ENCODE results near the gene KIAA0513. TPM values are rescaled to one million over a fixed set of nuclear protein-coding genes. Genes with fewer than 3 reads are reported as not detected.

The KIAA0513 gene
- total RNA-seq, 6 donors from 2014 or later = 21.6 to 77.5 (median 37.9) TPM

DNA sequence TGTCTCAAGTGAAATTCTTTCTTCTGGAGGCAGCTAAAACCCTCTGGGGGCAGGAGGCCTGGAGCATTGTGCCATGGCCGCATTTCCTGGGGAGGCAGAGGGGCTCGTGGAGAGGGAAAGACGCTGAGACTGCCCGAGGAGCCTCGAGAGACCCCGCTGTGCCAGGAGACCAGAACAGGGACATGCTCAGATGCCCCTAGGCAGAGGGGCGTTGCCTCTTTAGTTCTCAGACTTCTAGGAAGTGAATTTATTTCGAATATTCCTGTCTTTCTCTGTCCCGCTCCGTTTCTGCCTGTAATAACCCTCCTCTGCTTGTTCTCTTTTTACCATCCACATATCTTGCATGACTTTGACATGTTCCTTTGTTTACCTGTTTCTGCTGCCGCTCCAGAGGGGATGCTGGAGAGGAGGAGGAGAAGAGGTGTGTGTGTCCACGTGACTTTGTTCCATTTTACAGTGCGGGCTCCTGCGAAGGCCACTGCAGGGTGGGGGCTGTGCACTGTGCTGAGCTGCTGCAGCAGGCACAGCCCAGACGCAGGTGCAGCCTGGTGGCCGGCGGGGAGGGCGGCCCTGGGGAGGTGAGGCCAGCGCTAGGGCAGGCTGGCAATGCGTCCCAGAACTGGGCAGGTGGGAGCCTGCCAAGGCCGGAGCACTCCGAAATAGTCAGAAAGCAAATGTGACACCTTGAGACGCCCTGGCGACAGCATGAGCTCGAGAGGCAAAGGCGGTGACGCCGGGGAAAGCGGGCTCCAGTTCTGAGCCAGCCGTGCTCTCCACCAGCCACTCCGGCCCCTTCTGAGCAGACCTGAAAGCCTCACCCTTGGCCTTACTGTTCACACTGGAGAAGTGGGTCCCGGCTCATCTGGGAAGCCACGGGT is 54.8 kb downstream of the KIAA0513 start:
- Histone ChIP-seq H3K36me3 (peaks cover under 1 to 42% (median 27%) of the 10 kb centered on the region in 4 donors), H3K4me3 (no peak overlapping the region), H3K9me3 (no peaks in the 10 kb centered on the region), H3K4me1 (peaks cover 0 to 15% (median 7%) of the 10 kb centered on the region in 4 donors), H3K27me3 (no peaks in the 10 kb centered on the region), H3K27ac (no peak overlapping the region)
- ATAC-seq (ENCODE audit: low FRiP score in 2 of 2) (peak; percentile 28 to 60), DNase-seq (peak; percentile 35 to 86)
- TF ChIP-seq, protein P1, sequence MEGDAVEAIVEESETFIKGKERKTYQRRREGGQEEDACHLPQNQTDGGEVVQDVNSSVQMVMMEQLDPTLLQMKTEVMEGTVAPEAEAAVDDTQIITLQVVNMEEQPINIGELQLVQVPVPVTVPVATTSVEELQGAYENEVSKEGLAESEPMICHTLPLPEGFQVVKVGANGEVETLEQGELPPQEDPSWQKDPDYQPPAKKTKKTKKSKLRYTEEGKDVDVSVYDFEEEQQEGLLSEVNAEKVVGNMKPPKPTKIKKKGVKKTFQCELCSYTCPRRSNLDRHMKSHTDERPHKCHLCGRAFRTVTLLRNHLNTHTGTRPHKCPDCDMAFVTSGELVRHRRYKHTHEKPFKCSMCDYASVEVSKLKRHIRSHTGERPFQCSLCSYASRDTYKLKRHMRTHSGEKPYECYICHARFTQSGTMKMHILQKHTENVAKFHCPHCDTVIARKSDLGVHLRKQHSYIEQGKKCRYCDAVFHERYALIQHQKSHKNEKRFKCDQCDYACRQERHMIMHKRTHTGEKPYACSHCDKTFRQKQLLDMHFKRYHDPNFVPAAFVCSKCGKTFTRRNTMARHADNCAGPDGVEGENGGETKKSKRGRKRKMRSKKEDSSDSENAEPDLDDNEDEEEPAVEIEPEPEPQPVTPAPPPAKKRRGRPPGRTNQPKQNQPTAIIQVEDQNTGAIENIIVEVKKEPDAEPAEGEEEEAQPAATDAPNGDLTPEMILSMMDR (IDR thresholded peaks at IDR 0.05) = peak in 1 of 6 experiments; percentile 15
- no peak for TF ChIP-seq POLR2AphosphoS5 (IDR thresholded peaks at IDR 0.05)
- 55 to 69% methylated on average over 25 to 33 of the region's 33 CpGs for WGBS, 2 donors

DNA sequence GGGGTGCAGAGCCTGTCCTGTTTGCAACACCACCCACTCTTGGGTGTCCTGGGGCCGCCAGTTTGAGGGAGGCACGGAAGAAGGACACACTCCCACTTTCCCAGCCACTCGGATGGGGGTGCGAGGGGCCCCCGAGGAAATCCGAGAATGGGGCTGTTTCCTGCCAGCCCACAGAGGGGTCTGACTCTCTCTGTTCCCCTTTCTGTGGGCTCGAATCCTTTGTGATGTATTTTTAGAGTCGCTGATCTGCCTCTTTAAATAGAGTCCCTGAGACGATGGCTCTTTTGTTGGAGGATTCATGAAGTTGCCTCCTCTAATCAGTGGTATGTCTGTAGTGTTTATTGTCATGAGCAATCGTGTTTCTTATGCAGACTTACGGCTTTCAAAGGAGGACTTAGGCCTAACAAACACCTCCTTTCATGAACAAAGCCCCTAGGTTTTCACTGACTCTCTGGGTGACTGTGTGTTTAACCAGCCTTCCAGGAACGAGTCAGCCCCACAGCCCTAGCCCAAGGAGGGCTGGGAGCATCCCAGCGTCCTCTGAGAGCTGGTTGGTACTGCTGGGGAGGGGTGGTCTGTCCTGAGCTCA is 55.5 kb downstream of the KIAA0513 start:
- no peak for DNase-seq
- no peaks in the 10 kb centered on the region for H3K27me3 ChIP-seq
- H3K36me3 ChIP-seq = peaks cover 0 to 38% (median 26%) of the 10 kb centered on the region in 4 donors
- ATAC-seq (ENCODE audit: low FRiP score in 2 of 2) = no peak
- H3K4me1 ChIP-seq = peaks cover 0 to 15% (median 7%) of the 10 kb centered on the region in 4 donors
- 41 to 53% methylated on average over 12 to 13 of the region's 13 CpGs for WGBS, 2 donors
- no peak overlapping the region for H3K27ac ChIP-seq
- TF ChIP-seq POLR2AphosphoS5 (IDR thresholded peaks at IDR 0.05) = no peak
- TF ChIP-seq, protein P1 (IDR thresholded peaks at IDR 0.05) = no peak
- TF ChIP-seq POLR2A (IDR thresholded peaks at IDR 0.05) = no peak
- no peak for TF ChIP-seq EP300 (IDR thresholded peaks at IDR 0.05)
- H3K4me3 ChIP-seq = no peak overlapping the region
- H3K9me3 ChIP-seq = no peaks in the 10 kb centered on the region

DNA sequence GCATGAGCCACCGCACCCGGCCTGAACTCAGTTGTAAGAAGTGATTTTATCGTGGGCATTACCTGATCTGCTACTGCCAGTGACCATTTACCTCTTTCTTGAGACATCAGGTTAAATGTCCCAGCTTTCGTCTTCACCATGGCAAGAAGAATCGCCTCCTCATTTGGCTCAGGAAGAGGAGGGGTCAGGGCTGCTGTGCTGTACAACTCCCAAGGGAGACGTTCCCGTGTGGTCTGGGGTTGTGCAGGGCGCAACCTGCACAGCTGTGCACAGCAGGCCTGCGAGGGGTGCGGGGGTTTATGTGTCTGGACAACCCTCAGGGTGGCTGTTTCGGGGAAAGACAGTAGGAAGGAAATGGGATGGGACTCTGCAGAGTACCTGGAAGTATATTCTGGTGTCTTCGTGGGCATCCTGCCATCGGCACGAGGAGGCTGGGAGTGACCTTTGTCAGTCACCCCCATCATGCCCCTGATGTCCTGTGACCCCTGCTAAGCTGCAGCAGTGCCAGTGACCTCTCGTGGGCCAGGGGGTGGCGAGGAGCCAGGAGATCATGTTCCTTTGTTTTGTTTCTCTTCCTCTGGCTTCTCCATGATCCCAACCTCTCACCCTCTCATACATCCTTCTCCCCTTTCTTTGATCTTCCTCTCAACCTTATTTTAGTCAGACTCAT is 57.4 kb downstream of the KIAA0513 start:
- Histone ChIP-seq H3K4me3 (no peak overlapping the region), H3K9me3 (no peaks in the 10 kb centered on the region), H3K4me1 (peaks cover 3 to 28% (median 17%) of the 10 kb centered on the region in 4 donors), H3K27me3 (no peaks in the 10 kb centered on the region), H3K36me3 (peaks cover 0 to 32% (median 18%) of the 10 kb centered on the region in 4 donors), H3K27ac (no peak overlapping the region)
- DNase-seq = no peak
- TF ChIP-seq, protein P1 (IDR thresholded peaks at IDR 0.05) = no peak
- no peak for TF ChIP-seq POLR2AphosphoS5 (IDR thresholded peaks at IDR 0.05)
- no peak for TF ChIP-seq EP300 (IDR thresholded peaks at IDR 0.05)
- no peak for TF ChIP-seq POLR2A (IDR thresholded peaks at IDR 0.05)
- no peak for ATAC-seq (ENCODE audit: low FRiP score in 2 of 2)
- WGBS, 2 donors = 82 to 86% methylated on average over 14 to 16 of the region's 16 CpGs

DNA sequence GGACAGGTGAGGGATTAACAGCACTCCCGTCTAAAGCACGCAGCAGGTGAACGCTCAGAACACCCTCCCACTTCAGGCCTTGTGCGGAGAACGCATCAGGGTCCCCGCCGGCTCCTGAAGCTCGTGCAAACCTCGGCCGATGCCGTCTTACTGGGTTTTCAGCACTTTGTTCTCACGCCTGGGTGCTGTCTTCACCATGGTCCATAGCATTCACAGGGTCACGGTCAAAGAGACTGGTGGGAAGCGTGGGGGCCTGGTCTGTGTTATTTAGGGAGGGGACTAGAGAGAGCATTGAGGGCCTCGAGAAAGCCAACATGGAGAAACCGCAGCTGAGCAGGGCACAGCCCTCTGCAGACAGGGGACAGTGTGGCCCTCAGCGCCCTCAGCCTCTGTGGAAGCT is 58.1 kb downstream of the KIAA0513 start:
- H3K9me3 ChIP-seq = no peaks in the 10 kb centered on the region
- 96 to 98% methylated on average over 17 of the region's 17 CpGs for WGBS, 2 donors
- H3K4me3 ChIP-seq = no peak overlapping the region
- H3K36me3 ChIP-seq = peaks cover 0 to 27% (median 16%) of the 10 kb centered on the region in 4 donors
- peaks cover 3 to 36% (median 24%) of the 10 kb centered on the region in 4 donors for H3K4me1 ChIP-seq
- no peaks in the 10 kb centered on the region for H3K27me3 ChIP-seq
- ATAC-seq (ENCODE audit: low FRiP score in 2 of 2) (no peak), DNase-seq (no peak)
- no peak overlapping the region for H3K27ac ChIP-seq
- no peak for TF ChIP-seq EP300 (IDR thresholded peaks at IDR 0.05)
- TF ChIP-seq POLR2AphosphoS5 (IDR thresholded peaks at IDR 0.05) = no peak
- TF ChIP-seq, protein P1 (IDR thresholded peaks at IDR 0.05) = no peak
- TF ChIP-seq POLR2A (IDR thresholded peaks at IDR 0.05) = no peak
